GM12891 (cell line): ENCODE data around the gene PRELP.

Source experiments
- POLR2A ChIP-seq: IDR thresholded peaks from 2 replicates; pipeline ENCODE4 v1.6.1; 2011; ENCODE audit warnings: low read depth, low read length, control low read depth
- POLR2AphosphoS5 ChIP-seq: IDR thresholded peaks from 2 replicates; pipeline ENCODE4 v1.6.1; 2011; ENCODE audit warnings: low read depth, low read length, control low read depth
- POU2F2 ChIP-seq: IDR thresholded peaks from 2 replicates; pipeline ENCODE4 v1.6.1; 2011; ENCODE audit warnings: low read depth, mild to moderate bottlenecking, control low read depth, low read length, moderate library complexity
- TAF1 ChIP-seq: IDR thresholded peaks from 2 replicates; pipeline ENCODE4 v1.6.1; 2011; ENCODE audit warnings: low read depth, low read length, control low read depth

GRCh38 chr1:203531063-203531462 lies 55.5 kb downstream of the PRELP start:
- no peak for TF ChIP-seq POLR2A
- no peak for TF ChIP-seq POLR2AphosphoS5
- no peak for TF ChIP-seq TAF1
- TF ChIP-seq POU2F2, result no peak
